ENCODE measurements around the gene RPTOR.
"Not testable (repeated sequence)": the region's sequence is repeated elsewhere in the genome, so short reads cannot be mapped to it uniquely, and the experiment has no call there.

The RPTOR gene

GRCh38 chr17:80671825-80672110 is 127.1 kb downstream of the RPTOR start:
- no peak for DNase-seq

- no peak for DNase-seq
Observed at GRCh38 chr17:80673152-80673920, 128.7 kb downstream of the RPTOR start.

- DNase-seq: no peak
Observed at GRCh38 chr17:80675438-80676095, 130.9 kb downstream of the RPTOR start.

DNA sequence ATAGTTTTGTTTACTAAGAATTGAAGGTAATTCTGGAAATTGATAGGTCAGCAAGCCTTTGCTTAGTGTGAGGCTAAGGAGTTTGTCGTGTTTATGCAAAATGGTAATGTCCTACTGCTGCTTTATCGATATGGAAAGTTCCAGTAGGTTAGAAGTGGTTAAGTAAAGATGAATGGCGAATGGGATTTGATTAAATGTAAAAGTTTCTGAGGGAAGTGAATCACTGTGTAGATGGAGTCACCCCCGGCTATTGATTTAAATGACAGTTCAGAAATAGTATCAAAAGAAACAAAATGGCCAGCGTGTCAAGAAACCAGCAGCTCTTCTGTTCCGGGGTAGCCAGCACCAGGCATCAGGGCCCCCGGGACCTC is 131.4 kb downstream of the RPTOR start:
- no peak for DNase-seq

DNA sequence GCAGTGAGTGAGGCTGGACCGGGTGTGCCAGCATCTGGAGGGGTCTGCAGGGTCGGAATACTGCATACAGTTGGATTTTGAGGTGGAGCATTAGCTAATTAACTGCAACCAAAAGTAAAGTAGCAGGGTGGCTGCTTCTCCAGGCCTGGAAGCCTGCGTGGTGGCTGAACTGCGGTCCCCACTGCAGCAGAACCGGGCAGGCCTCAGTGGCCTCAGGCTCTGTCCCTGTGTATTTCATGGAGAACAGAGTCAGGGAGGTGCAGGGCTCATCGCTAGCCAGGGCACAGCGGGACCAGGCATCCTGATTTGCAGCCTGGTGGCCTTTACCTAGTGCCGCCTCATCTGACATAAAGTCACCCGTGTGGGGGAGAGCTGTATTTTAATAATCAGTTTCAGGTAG is 131.9 kb downstream of the RPTOR start:
- no peak for DNase-seq

GRCh38 chr17:80677214-80677756 is 132.6 kb downstream of the RPTOR start:
- DNase-seq: no peak

DNA sequence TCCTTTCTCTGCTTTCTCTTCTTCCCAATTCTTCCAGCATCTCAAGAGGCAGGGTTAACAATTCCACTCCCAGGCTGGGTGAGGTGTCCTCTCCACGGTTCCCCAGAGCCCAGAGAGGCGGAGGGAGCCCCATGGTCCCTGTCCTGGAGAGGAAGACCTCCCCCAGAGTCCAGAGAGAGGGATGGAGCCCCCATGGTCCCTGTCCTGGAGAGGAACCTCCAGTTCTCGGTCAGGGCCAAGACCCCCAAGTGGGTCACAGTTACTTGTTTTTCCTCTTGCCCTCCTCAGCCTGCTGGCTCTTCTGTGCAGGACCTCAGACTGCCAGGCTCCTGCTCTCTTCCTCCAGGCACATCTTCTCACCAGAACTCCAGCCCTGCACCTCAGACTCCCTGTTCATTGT is 135.2 kb downstream of the RPTOR start:
- DNase-seq: no peak

- DNase-seq: no peak
Observed at GRCh38 chr17:80681215-80681614, 136.6 kb downstream of the RPTOR start.

DNA sequence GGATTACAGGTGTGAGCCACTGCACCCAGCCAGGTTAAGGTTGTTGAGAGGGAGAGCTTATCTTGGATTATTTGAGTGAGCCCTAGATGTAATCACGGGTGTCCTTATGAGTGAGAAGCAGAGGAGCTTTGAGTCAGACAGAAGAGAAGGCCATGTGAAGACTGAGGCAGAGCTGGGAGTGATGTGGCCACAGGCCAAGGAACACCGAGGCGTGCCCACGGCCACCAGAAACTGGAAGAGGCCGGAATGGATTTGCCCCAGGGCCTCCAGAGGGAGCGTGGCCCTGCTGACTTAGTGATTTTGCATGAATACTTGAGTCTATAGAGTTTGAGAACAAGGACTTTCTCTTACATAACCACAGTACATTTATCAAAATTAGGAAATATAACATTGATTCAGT is 137.7 kb downstream of the RPTOR start:
- no peak for DNase-seq

DNA sequence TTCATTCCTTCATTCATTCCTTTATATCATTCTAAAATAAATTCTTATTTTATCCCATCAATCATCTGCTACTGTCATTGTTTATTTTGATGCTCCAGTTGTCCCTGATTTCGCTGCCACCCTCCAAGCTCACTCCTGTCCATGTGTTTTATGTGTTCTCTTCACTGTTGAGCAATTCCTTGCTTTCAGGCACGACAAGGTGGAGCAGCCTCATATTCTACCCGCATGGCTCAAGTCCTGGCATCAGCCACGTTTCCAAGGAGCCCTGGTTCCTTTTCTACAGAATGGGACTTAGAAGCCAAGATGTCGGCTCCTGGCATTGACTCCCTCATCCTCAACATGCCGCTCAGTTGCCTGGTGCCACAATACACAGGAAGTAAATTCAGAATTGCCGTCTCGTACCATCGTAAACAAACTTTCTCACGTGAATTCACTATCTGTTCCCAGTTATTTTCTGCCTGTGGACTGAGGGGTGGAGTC is 139.0 kb downstream of the RPTOR start:
- no peak for DNase-seq

GRCh38 chr17:80687839-80688238 is 143.2 kb downstream of the RPTOR start:
- no peak for DNase-seq

- no peak for DNase-seq
Observed at GRCh38 chr17:80689129-80689619, 144.5 kb downstream of the RPTOR start.

GRCh38 chr17:80691784-80692183 is 147.1 kb downstream of the RPTOR start:
- DNase-seq: no peak

GRCh38 chr17:80692931-80693467 is 148.4 kb downstream of the RPTOR start:
- DNase-seq: no peak

DNA sequence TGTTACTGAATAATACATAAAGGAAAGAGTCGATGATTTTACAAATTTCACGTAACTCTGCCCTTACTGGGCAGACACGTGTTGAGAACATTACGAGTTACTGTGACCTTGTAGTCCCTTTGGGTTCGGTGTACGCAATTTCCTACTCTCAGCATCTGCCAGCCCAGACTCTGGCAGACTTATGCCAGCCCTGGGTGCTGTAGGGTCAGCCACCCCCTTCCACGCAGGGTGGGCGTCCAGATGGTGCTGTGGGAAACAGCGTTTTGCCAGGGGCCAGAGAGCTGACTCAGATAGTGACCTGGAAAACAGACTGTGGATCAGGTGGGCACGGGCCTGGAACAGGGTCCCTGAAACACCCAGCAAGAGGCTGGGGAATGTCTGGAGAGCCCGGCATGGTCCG is 148.9 kb downstream of the RPTOR start:
- no peak for DNase-seq

GRCh38 chr17:80694085-80694991 is 149.7 kb downstream of the RPTOR start:
- no peak for DNase-seq

GRCh38 chr17:80694992-80695912 is 150.6 kb downstream of the RPTOR start:
- DNase-seq: no peak

GRCh38 chr17:80695979-80696378 is 151.3 kb downstream of the RPTOR start:
- DNase-seq: no peak

GRCh38 chr17:80696456-80696855 is 151.8 kb downstream of the RPTOR start:
- no peak for DNase-seq

- no peak for DNase-seq
Observed at GRCh38 chr17:80696964-80697363, 152.3 kb downstream of the RPTOR start.

- no peak for DNase-seq
Observed at GRCh38 chr17:80698297-80698696, 153.7 kb downstream of the RPTOR start.

GRCh38 chr17:80699205-80699604 is 154.6 kb downstream of the RPTOR start:
- DNase-seq: not testable (repeated sequence)

Data from NCI-H226 (cell line).